ENCODE data around the gene SLIT1.

DNA sequence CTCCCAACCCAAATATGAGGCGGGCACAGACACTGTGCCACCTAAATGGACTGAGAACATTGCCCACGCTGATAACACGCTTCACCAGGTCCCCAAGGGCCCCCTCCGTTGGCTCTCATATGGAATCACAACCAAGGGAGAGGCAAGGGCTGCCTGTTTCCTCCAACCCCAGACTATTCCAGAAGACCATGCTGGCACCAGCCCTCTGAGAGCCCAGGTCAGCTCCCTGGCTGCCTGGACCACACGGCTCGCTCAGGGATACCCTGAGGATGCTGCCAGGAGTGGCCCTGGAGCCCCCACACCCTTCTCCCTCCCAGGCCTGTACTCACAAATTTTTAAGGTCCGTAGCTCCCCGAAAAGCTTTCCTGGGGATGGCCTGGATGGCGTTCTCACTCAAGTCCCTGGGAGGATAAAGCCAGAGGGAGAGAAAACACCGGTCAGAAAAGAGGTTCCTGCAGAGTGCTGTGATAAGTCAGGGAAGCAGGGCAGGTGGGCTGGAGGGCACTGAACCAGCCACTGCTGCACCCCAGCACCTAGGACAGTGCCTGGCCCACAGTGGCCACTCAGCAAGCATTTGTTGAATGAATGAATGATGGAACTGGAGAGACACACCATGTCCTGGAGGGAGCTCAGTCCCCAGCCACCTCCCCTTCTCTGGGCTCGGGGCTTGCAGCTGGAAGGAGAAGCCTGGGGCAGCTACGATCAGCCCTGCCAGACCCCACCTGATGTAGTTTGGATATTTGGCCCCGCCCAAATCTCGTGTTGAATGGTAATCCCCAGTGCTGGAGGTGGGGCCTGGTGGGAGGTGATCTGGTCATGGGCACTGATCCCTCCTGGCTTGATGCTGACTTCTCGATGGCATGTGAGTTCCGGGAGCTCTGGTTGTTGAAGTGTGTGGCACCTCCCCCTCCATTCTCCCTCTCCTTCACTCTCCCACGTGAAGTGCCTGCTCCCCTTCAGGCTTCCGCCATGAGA, 119.8 kb downstream of the SLIT1 start:
- TF ChIP-seq, protein P1, sequence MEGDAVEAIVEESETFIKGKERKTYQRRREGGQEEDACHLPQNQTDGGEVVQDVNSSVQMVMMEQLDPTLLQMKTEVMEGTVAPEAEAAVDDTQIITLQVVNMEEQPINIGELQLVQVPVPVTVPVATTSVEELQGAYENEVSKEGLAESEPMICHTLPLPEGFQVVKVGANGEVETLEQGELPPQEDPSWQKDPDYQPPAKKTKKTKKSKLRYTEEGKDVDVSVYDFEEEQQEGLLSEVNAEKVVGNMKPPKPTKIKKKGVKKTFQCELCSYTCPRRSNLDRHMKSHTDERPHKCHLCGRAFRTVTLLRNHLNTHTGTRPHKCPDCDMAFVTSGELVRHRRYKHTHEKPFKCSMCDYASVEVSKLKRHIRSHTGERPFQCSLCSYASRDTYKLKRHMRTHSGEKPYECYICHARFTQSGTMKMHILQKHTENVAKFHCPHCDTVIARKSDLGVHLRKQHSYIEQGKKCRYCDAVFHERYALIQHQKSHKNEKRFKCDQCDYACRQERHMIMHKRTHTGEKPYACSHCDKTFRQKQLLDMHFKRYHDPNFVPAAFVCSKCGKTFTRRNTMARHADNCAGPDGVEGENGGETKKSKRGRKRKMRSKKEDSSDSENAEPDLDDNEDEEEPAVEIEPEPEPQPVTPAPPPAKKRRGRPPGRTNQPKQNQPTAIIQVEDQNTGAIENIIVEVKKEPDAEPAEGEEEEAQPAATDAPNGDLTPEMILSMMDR (IDR thresholded peaks at IDR 0.05; ENCODE audit: poor library complexity, severe bottlenecking), result no peak
- TF ChIP-seq REST (IDR thresholded peaks at IDR 0.05; ENCODE audit: borderline replicate concordance), result no peak
- TF ChIP-seq EP300 (conservative IDR thresholded peaks at IDR 0.05; ENCODE audit: poor library complexity, severe bottlenecking), result no peak

Measured in neural cell (in vitro differentiated cells).